Tibial nerve (tissue), 4 donors: ENCODE data around the gene ANKRD27. TPM values are rescaled to one million over a fixed set of nuclear protein-coding genes. Genes with fewer than 3 reads are reported as not detected.

Experiments used
- DNase-seq, 2 donors: peaks; one replicate each; pipeline ENCODE4 v3.0.0-alpha.2; 2019; ENCODE audit warnings: low spot score in 2 of 2
- H3K27ac ChIP-seq, 4 donors: fragments of 200-600 bp; sonication (generic) in 3 of 4; one replicate each; pipeline ENCODE4 v1.5.1; 2017 to 2019; ENCODE audit warnings: mild to moderate bottlenecking in 1 of 4
- H3K27me3 ChIP-seq, 2 donors: fragments of 200-600 bp; sonication (generic) in 1 of 2; one replicate each; pipeline versions ENCODE4 v1.5.1 to v1.6.0; 2017 to 2019
- H3K36me3 ChIP-seq, 3 donors: fragments of 200-600 bp; sonication (generic); one replicate each; pipeline ENCODE4 v1.5.1; 2018 to 2019
- H3K4me1 ChIP-seq, 4 donors: fragments of 200-600 bp; sonication (generic) in 3 of 4; one replicate each; pipeline ENCODE4 v1.5.1; 2017 to 2019
- H3K4me3 ChIP-seq, 4 donors: fragments of 200-600 bp; sonication (generic) in 3 of 4; one replicate each; pipeline ENCODE4 v1.5.1; 2017 to 2019; ENCODE audit warnings: mild to moderate bottlenecking in 1 of 4, moderate library complexity in 1 of 4
- H3K9me3 ChIP-seq, 4 donors: fragments of 200-600 bp; sonication (generic) in 3 of 4; one replicate each; pipeline ENCODE4 v1.5.1; 2017 to 2019
- EP300 ChIP-seq, 2 donors: sonication (generic); formaldehyde crosslinking; IDR thresholded peaks; one replicate each; pipeline ENCODE4 v1.6.1; 2017; ENCODE audit warnings: antibody characterized with exemption in 2 of 2, mild to moderate bottlenecking in 1 of 2
- POLR2A ChIP-seq, 2 donors: fragments of 450-650 bp; IDR thresholded peaks; one replicate each; pipeline ENCODE4 v1.6.1; 2017; ENCODE audit warnings: antibody characterized with exemption in 2 of 2, mild to moderate bottlenecking in 2 of 2, moderate library complexity in 2 of 2
- WGBS, 2 donors: methylation state at CpG; one replicate each; pipeline ENCODE4 v1.1.5; 2018; 5-methylcytosine and 5-hydroxymethylcytosine counted together
- total RNA-seq, 4 donors: library from RNA; depleted of rRNA; stranded (reverse); fragments of >200 nt; gene quantifications; one replicate each; pipeline ENCODE4 v1.1.0, GENCODE V29; 2016
- TF ChIP-seq, protein P1 (sequence below), 5 experiments: fragments of 200-600 bp in 3 of 5; fragments of 450-650 bp in 2 of 5; sonication (generic) in 3 of 5; IDR thresholded peaks; one replicate each; pipeline ENCODE4 v1.5.1; 2016 to 2019; ENCODE audit warnings: antibody characterized with exemption in 5 of 5, mild to moderate bottlenecking in 3 of 5, moderate library complexity in 2 of 5

ANKRD27 gene
- total RNA-seq, 4 donors from 2014 or later = 13.7 to 28.6 (median 23.5) TPM

GRCh38 chr19:32651729-32652140 lies 23.2 kb downstream of the ANKRD27 start:
- peaks cover 0 to 18% (median 0%) of the 10 kb centered on the region in 4 donors for H3K4me1 ChIP-seq
- H3K27me3 ChIP-seq = no peaks in the 10 kb centered on the region
- no peak overlapping the region for H3K27ac ChIP-seq
- no peak overlapping the region for H3K4me3 ChIP-seq
- TF ChIP-seq POLR2A (IDR thresholded peaks at IDR 0.05) (no peak), EP300 (IDR thresholded peaks at IDR 0.05) (no peak)
- TF ChIP-seq, protein P1, sequence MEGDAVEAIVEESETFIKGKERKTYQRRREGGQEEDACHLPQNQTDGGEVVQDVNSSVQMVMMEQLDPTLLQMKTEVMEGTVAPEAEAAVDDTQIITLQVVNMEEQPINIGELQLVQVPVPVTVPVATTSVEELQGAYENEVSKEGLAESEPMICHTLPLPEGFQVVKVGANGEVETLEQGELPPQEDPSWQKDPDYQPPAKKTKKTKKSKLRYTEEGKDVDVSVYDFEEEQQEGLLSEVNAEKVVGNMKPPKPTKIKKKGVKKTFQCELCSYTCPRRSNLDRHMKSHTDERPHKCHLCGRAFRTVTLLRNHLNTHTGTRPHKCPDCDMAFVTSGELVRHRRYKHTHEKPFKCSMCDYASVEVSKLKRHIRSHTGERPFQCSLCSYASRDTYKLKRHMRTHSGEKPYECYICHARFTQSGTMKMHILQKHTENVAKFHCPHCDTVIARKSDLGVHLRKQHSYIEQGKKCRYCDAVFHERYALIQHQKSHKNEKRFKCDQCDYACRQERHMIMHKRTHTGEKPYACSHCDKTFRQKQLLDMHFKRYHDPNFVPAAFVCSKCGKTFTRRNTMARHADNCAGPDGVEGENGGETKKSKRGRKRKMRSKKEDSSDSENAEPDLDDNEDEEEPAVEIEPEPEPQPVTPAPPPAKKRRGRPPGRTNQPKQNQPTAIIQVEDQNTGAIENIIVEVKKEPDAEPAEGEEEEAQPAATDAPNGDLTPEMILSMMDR (IDR thresholded peaks at IDR 0.05) = no peak
- peaks cover 0 to 75% (median 4%) of the 10 kb centered on the region in 3 donors for H3K36me3 ChIP-seq
- 42 to 50% methylated on average over 8 of the region's 8 CpGs for WGBS, 2 donors
- no peaks in the 10 kb centered on the region for H3K9me3 ChIP-seq
- no peak for DNase-seq

DNA sequence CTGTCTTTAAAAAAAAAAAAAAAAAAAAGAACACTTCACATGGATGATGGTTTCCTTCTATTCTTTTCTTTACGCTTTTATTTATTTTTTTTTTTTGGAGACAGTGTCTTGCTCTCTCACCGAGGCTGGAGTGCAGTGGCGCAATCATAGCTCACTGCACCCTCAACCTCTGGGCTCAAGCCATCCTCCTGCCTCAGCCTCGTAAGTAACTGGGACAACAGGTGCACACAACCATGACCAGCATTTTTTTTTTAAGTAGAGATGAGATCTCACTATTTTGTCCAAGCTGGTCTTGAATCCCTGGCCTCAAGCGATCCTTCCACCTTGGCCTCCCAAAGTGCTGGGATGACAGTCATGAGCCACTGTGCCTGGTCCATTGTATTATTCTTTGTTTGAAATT lies 24.3 kb downstream of the ANKRD27 start:
- DNase-seq = no peak
- Histone ChIP-seq H3K4me3 (no peak overlapping the region), H3K4me1 (peaks cover 0 to 18% (median 0%) of the 10 kb centered on the region in 4 donors), H3K27ac (no peak overlapping the region), H3K36me3 (peaks cover 0 to 77% (median 9%) of the 10 kb centered on the region in 3 donors), H3K9me3 (no peaks in the 10 kb centered on the region), H3K27me3 (no peaks in the 10 kb centered on the region)
- TF ChIP-seq POLR2A (IDR thresholded peaks at IDR 0.05) (no peak), EP300 (IDR thresholded peaks at IDR 0.05) (no peak)
- TF ChIP-seq, protein P1 (IDR thresholded peaks at IDR 0.05) = no peak
- WGBS, 2 donors = 92 to 95% methylated on average over 5 of the region's 5 CpGs

DNA sequence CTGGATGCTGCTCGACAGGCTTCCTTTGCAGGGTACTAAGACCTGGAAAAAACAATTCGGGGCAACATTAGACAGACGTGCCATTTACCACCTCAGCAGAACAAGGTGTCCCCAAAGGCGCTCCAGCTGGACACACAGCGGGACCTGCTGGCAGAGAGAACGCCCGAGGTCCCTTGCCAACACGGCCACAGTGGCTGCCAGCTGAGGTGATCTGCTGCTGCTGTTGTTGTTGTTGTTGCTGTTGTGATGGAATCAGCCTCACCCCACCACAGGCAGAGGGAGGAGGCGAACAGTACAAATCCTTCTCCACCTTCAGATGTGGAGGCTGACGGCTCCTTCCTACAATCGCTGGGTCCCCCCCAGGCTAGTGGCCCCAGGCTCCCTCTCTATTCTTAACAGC lies 25.2 kb downstream of the ANKRD27 start:
- no peaks in the 10 kb centered on the region for H3K9me3 ChIP-seq
- TF ChIP-seq, protein P1 (IDR thresholded peaks at IDR 0.05) = no peak
- no peak for TF ChIP-seq POLR2A (IDR thresholded peaks at IDR 0.05)
- no peak for TF ChIP-seq EP300 (IDR thresholded peaks at IDR 0.05)
- H3K4me1 ChIP-seq = peaks cover 0 to 18% (median 0%) of the 10 kb centered on the region in 4 donors
- H3K27ac ChIP-seq = no peak overlapping the region
- 93 to 94% methylated on average over 11 of the region's 11 CpGs for WGBS, 2 donors
- no peak overlapping the region for H3K4me3 ChIP-seq
- peaks cover 0 to 77% (median 9%) of the 10 kb centered on the region in 3 donors for H3K36me3 ChIP-seq
- no peak for DNase-seq
- no peaks in the 10 kb centered on the region for H3K27me3 ChIP-seq

GRCh38 chr19:32647361-32647760 lies 27.6 kb downstream of the ANKRD27 start:
- TF ChIP-seq, protein P1 (IDR thresholded peaks at IDR 0.05) = no peak
- TF ChIP-seq POLR2A (IDR thresholded peaks at IDR 0.05) = no peak
- no peak for TF ChIP-seq EP300 (IDR thresholded peaks at IDR 0.05)
- DNase-seq = no peak
- no peak overlapping the region for H3K4me3 ChIP-seq
- H3K27me3 ChIP-seq = no peaks in the 10 kb centered on the region
- no peaks in the 10 kb centered on the region for H3K9me3 ChIP-seq
- H3K27ac ChIP-seq = no peak overlapping the region
- H3K4me1 ChIP-seq = peaks cover 0 to 9% (median 0%) of the 10 kb centered on the region in 4 donors
- peaks cover 0 to 86% (median 17%) of the 10 kb centered on the region in 3 donors for H3K36me3 ChIP-seq
- WGBS, 2 donors = 88 to 92% methylated on average over 8 of the region's 8 CpGs

DNA sequence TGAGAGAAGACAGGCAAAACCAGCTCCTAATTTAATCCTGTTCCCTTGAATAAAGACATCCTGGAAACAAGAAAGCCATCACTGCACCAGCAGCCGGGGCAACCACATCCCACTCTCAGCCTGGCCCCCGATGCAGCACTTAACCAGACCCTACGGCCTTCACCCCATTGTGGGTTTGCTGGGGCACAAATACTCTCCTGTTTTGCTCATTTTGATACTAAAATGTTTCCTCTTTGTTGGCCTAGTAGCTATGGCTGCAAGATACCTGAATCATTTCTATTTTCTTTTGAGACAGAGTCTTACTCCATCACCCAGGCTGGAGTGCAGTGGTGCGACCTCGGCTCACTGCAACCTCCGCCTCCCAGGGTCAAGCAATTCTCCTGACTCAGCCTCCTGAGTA lies 28.4 kb downstream of the ANKRD27 start:
- no peak overlapping the region for H3K27ac ChIP-seq
- H3K27me3 ChIP-seq = no peaks in the 10 kb centered on the region
- peaks cover 0 to 92% (median 17%) of the 10 kb centered on the region in 3 donors for H3K36me3 ChIP-seq
- DNase-seq = no peak
- no peak for TF ChIP-seq POLR2A (IDR thresholded peaks at IDR 0.05)
- H3K4me1 ChIP-seq = peaks cover 0 to under 1% (median 0%) of the 10 kb centered on the region in 4 donors
- no peaks in the 10 kb centered on the region for H3K9me3 ChIP-seq
- H3K4me3 ChIP-seq = no peak overlapping the region
- WGBS, 2 donors = 89 to 91% methylated on average over 6 of the region's 6 CpGs

GRCh38 chr19:32642771-32643170 lies 32.2 kb downstream of the ANKRD27 start:
- TF ChIP-seq, protein P1 (IDR thresholded peaks at IDR 0.05) = no peak
- TF ChIP-seq EP300 (IDR thresholded peaks at IDR 0.05) (no peak), POLR2A (IDR thresholded peaks at IDR 0.05) (no peak)
- Histone ChIP-seq H3K36me3 (peaks cover 0 to 100% (median 18%) of the 10 kb centered on the region in 3 donors), H3K4me3 (no peak overlapping the region), H3K4me1 (no peaks in the 10 kb centered on the region), H3K9me3 (no peaks in the 10 kb centered on the region), H3K27ac (no peak overlapping the region), H3K27me3 (no peaks in the 10 kb centered on the region)
- no peak for DNase-seq
- WGBS, 2 donors = 88 to 96% methylated on average over 11 of the region's 12 CpGs
